ENCODE data around the gene FTCD.

- TF ChIP-seq CTCF (conservative IDR thresholded peaks at IDR 0.05; ENCODE audit: low read length), result no peak
- no peak for TF ChIP-seq EZH2phosphoT487 (IDR thresholded peaks at IDR 0.05; ENCODE audit: borderline replicate concordance, low read depth, low read length)
These were observed 54.5 kb downstream of the FTCD start for GRCh38 chr21:46100906-46101305.
